Measurements from ENCODE around the gene KRTAP5-6.

GRCh38 chr11:1736447-1736992 lies 39.5 kb downstream of the KRTAP5-6 start:
- TF ChIP-seq POLR2A (IDR thresholded peaks at IDR 0.05; ENCODE audit: borderline replicate concordance, extremely low read depth, insufficient read depth, insufficient read length) (no peak), RAD21 (IDR thresholded peaks at IDR 0.05; ENCODE audit: low read depth) (no peak), YY1 (IDR thresholded peaks at IDR 0.05; ENCODE audit: extremely low read depth, insufficient replicate concordance, low read depth, low read length) (no peak), CTCF (IDR thresholded peaks at IDR 0.05 in 2 of 3, conservative IDR thresholded peaks at IDR 0.05 in 1 of 3; ENCODE audit: borderline replicate concordance in 1 of 3, insufficient read depth in 1 of 3, low read depth in 2 of 3, low read length in 2 of 3) (no peak), JUND (IDR thresholded peaks at IDR 0.05) (no peak)
